SK-N-MC (cell line): ENCODE data around the gene COQ2.

Experiments used
- EZH2 ChIP-seq: fragments of 200-600 bp; sonication (generic); IDR thresholded peaks from one replicate; pipeline ENCODE4 v1.6.1; 2017; ENCODE audit warnings: antibody characterized with exemption
- POLR2AphosphoS5 ChIP-seq: IDR thresholded peaks from 2 replicates; pipeline ENCODE4 v1.6.1; 2012; ENCODE audit warnings: mild to moderate bottlenecking, low read depth, low read length, borderline replicate concordance

GRCh38 chr4:83305187-83305586 is 20.6 kb upstream of the COQ2 start:
- no peak for TF ChIP-seq POLR2AphosphoS5
- TF ChIP-seq EZH2: no peak
